Retina (tissue), 1 donor: ENCODE results near the gene IL11RA.

Experiments used
- DNase-seq: peaks from one replicate; pipeline ENCODE4 v3.0.0-alpha.2; 2016

Gene IL11RA

GRCh38 chr9:34687276-34688030 is 35.5 kb downstream of the IL11RA start:
- DNase-seq, result no peak

DNA sequence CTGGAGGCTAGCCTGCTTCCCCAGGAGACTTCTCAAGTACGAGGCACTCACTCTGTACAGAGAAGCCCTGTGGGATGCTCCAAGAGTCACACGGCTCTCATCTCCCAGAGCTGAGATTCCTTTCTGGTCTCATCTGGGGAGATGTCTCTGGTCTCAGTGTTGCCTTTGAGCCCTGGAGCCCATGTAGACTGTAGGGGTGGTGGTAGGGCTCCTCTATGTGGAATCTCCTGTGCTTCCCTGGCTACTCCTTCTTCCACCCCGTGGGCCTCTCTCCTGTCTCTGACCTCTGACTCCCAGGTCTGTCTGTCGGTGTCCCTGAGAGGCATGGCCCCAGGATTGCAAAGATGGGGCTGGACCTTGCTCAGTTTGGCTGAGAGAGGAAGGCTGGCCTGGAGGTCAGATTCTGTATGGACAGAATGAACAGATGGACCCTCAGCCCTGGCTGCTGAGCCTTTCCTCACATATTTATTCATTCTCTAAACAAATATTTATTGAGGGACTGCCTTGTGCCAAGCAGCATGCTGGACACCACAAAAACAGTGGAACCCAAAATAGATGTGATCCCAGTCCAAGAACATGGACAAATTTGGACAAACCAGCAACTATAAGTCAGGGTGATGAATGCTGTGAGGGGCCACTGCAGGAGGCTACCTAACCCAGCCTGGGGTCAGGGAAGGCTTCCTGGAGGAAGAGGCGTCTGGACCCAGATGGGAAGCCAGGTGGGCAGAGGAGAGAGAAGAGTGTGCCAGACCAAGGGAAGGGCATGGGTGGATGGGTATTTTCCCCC is 36.5 kb downstream of the IL11RA start:
- DNase-seq, result no peak

DNA sequence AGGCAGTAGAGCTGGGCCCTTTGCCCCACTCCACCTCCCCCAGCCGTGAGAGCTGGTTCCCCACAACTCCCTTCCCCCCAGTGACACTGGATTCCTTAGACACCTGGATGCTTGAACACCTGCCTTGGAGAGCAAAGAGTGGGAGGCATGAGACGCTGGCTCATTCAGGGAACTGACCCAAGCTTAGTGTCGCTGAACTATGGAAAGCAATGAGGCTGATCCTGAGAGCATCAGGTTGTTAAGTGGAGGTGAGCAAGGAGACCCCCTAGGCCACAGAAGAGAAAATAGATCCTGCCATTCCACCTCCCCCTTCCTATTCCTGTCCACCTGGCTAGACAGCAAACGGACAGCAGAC is 37.1 kb downstream of the IL11RA start:
- DNase-seq, result no peak

GRCh38 chr9:34689512-34689911 is 37.5 kb downstream of the IL11RA start:
- no peak for DNase-seq

DNA sequence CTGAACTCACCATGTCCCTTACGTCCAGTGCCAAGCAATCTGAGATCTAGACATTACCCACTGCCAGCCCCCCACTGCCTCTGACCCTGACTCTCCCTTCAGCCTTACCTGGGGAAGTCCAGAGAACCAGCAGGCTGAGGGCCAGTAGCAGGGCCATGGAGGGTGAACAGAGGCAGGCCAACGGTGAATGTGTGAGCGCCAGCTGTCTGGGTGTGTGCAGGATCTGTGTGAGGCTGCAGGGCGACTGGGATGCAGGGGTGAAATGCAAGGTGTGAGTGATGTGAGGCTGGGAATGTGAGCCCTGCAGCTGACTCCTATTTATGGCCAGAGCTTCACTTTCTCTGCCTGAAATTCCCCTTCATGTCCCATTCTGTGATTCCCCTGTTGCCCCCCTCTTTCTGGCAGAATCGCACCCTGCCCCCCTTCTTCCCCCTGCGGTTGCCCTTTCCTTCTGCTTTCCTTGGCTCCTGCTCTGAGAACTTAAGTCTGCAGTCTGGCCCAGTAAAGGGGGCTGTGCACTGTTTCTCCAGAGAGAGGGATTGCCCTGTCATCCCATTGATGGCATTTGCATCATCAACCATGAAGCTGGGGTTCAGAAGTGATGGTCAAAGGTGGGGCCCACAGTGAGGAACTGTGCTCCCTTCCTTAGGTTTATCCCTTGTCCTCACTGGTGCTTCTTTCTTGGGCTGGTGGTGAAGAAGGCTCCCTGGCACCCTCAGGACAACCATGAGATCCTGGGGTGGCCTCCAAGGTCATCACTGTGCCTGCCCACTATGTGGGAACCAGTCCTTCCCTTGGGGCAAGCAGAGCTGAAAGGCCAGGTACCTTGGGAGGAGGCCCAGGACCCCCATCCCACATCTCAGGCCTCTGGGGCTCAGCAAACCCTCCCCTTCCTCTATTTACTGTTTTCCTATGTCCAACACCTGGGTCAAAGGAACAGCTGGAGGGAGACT is 39.3 kb downstream of the IL11RA start, which contains the start of gene CCL19:
CCL19 (minus strand) TSS at position 294 of the 953 bp plus-strand sequence; CDS start at position 157, 137 bp downstream.
- DNase-seq, result no peak

GRCh38 chr9:34691936-34692315 is 39.9 kb downstream of the IL11RA start:
- DNase-seq, result no peak

DNA sequence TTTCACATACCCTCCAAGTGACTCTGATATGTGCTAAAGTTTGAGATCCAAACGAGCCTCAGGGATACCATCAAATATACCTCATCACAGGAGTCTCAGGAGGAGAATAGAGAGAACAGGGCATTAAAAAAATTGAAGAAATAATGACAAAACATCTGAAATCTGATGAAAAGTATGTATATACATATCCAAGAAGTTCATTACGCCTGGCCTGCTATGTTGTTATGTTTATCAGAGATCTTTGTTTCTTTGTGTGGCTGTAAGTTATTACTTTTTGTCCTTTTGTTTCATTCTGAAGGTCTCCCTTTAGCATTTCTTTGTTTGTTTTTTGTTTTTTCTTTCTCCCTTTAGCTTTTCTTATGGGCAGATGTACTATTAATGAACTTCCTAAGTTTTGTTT is 41.6 kb downstream of the IL11RA start:
- DNase-seq, result no peak

DNA sequence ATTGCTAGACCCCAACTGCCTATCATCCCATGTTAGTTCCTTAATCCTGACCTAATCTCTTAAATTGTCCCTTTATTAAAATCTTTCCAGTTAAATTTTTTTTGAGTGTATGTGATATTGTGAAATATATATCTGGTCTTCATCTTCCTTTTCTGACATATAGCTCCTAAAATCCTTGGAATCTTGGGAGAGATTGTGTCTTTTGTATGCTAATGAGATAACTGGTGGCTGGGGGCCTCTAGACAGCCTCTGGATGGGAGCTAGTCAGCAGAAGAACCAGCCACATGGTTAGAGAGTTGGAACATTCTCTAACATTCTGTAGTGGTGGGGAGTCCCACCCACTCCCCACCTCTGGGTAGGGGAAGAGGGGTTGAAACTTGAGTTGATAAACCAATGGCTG is 42.8 kb downstream of the IL11RA start:
- no peak for DNase-seq

- DNase-seq, result peak; percentile 93
These were observed 49.2 kb downstream of the IL11RA start for GRCh38 chr9:34701023-34701768.

DNA sequence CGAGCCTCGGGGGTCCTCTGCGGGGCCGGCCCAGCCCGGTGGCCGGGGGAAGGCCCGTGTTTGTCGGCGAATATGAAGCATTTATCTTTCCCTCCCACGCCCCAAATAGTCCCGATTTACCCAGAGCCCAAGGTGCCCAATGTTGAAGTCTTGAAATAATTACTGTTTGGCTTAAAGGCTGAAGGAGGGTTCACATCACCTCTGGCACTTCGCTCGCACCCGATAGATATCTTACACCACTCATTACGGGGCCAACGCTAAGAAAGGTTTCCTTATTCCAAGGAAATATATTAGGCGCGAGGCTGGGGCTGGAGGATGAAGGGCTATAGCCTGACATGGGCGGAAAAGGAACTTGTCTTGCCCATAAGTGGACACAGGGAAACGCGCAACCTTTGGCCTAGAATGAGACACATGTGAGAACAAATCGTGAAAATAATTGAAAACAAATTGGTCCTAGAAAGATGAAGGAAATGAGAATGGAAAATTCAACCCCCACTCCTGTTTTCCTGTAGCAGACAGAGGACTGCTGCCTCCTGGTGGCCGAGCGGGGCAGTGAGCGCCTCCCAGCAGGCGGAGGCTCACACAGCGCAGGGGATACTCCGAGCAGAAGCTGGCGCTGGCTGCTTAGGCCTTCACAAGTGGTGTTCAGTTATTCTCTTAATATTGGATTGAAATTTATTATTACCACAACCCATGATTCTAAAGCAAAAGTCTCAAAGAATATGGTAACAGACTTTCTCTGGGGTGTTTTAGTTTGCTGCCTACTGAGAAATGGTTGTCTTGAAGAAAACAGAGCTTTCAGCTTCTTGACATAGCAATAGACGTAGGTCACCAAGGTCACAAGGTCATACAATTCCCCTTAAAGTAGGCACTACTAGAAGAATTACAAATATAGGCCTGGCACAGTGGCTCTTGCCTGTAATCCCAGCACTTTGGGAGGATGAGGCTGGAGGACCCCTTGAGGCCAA is 50.1 kb downstream of the IL11RA start:
- DNase-seq, result peak; percentile 90

- DNase-seq, result no peak
These were observed 55.1 kb downstream of the IL11RA start for GRCh38 chr9:34707130-34707529.

- no peak for DNase-seq
These were observed 57.4 kb downstream of the IL11RA start for GRCh38 chr9:34709196-34709978.

DNA sequence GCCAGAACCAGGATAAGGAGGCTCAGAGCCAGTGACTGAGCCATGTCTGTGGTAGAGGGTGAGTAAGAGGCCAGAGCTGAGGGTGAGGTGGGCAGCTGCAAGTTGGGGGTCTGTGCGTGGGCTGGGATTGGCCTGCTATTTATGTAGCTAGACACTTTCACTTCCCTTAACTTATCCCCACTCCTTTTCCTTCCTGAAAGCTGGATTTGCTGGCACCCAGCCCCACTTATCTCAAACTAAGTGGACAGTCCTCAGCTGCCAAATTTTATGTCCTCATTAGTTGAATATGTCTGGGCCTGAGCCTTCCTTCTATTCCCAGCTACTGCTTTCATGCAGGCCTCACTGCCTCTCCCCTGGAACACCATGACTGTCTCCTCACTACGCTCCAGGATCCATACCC is 58.0 kb downstream of the IL11RA start, which contains the start of gene CCL21:
CCL21 (minus strand) TSS at position 114 of the 400 bp plus-strand sequence; CDS start at position 44, 70 bp downstream.
- no peak for DNase-seq
